ENCODE measurements around the gene PRRT4. TPM values are rescaled to one million over a fixed set of nuclear protein-coding genes. Genes with fewer than 3 reads are reported as not detected.

The PRRT4 gene
- total RNA-seq, 1 donor from 2014 or later = 0.54 TPM

- peak; percentile 46 for TF ChIP-seq CTCF (IDR thresholded peaks at IDR 0.05)
- Mint-ChIP-seq H3K36me3 (ENCODE audit: unreplicated experiment) (peaks cover 6% of the 10 kb centered on the region), H3K9me3 (ENCODE audit: unreplicated experiment) (no peaks in the 10 kb centered on the region), H3K4me1 (ENCODE audit: unreplicated experiment) (peaks cover 24% of the 10 kb centered on the region), H3K27me3 (ENCODE audit: unreplicated experiment) (no peaks in the 10 kb centered on the region), H3K4me3 (ENCODE audit: unreplicated experiment) (peak overlapping the region; percentile 75), H3K27ac (ENCODE audit: unreplicated experiment) (peak overlapping the region; percentile 72)
- no peak for DNase-seq (ENCODE audit: extremely low spot score, unreplicated experiment)
Observed at GRCh38 chr7:128404886-128405470, 43.5 kb upstream of the PRRT4 start.

- Mint-ChIP-seq H3K27me3 (ENCODE audit: unreplicated experiment) (no peaks in the 10 kb centered on the region), H3K27ac (ENCODE audit: unreplicated experiment) (peak overlapping the region; percentile 72), H3K4me3 (ENCODE audit: unreplicated experiment) (peak overlapping the region; percentile 66), H3K4me1 (ENCODE audit: unreplicated experiment) (peaks cover 24% of the 10 kb centered on the region), H3K9me3 (ENCODE audit: unreplicated experiment) (no peaks in the 10 kb centered on the region), H3K36me3 (ENCODE audit: unreplicated experiment) (peaks cover 7% of the 10 kb centered on the region)
- no peak for DNase-seq (ENCODE audit: extremely low spot score, unreplicated experiment)
- TF ChIP-seq CTCF (IDR thresholded peaks at IDR 0.05) = no peak
Observed at GRCh38 chr7:128404143-128404681, 42.7 kb upstream of the PRRT4 start.

- no peak for TF ChIP-seq CTCF (IDR thresholded peaks at IDR 0.05)
- H3K27me3 Mint-ChIP-seq (ENCODE audit: unreplicated experiment) = no peaks in the 10 kb centered on the region
- peaks cover 7% of the 10 kb centered on the region for H3K36me3 Mint-ChIP-seq (ENCODE audit: unreplicated experiment)
- H3K9me3 Mint-ChIP-seq (ENCODE audit: unreplicated experiment) = no peaks in the 10 kb centered on the region
- peak overlapping the region; percentile 66 for H3K4me3 Mint-ChIP-seq (ENCODE audit: unreplicated experiment)
- H3K27ac Mint-ChIP-seq (ENCODE audit: unreplicated experiment) = peak overlapping the region; percentile 72
- DNase-seq (ENCODE audit: extremely low spot score, unreplicated experiment) = no peak
- peaks cover 19% of the 10 kb centered on the region for H3K4me1 Mint-ChIP-seq (ENCODE audit: unreplicated experiment)
Observed at GRCh38 chr7:128403676-128404075, 42.2 kb upstream of the PRRT4 start.

- H3K4me1 Mint-ChIP-seq (ENCODE audit: unreplicated experiment) = peaks cover 16% of the 10 kb centered on the region
- no peak for TF ChIP-seq CTCF (IDR thresholded peaks at IDR 0.05)
- H3K9me3 Mint-ChIP-seq (ENCODE audit: unreplicated experiment) = no peaks in the 10 kb centered on the region
- H3K27me3 Mint-ChIP-seq (ENCODE audit: unreplicated experiment) = no peaks in the 10 kb centered on the region
- no peak overlapping the region for H3K27ac Mint-ChIP-seq (ENCODE audit: unreplicated experiment)
- no peak for DNase-seq (ENCODE audit: extremely low spot score, unreplicated experiment)
- peaks cover 15% of the 10 kb centered on the region for H3K36me3 Mint-ChIP-seq (ENCODE audit: unreplicated experiment)
- no peak overlapping the region for H3K4me3 Mint-ChIP-seq (ENCODE audit: unreplicated experiment)
Observed at GRCh38 chr7:128402356-128402755, 40.9 kb upstream of the PRRT4 start.

GRCh38 chr7:128400566-128400965 lies 39.1 kb upstream of the PRRT4 start:
- no peak for TF ChIP-seq CTCF (IDR thresholded peaks at IDR 0.05)
- Mint-ChIP-seq H3K4me1 (ENCODE audit: unreplicated experiment) (peaks cover 16% of the 10 kb centered on the region), H3K27me3 (ENCODE audit: unreplicated experiment) (no peaks in the 10 kb centered on the region), H3K9me3 (ENCODE audit: unreplicated experiment) (no peaks in the 10 kb centered on the region), H3K36me3 (ENCODE audit: unreplicated experiment) (peaks cover 25% of the 10 kb centered on the region), H3K27ac (ENCODE audit: unreplicated experiment) (no peak overlapping the region), H3K4me3 (ENCODE audit: unreplicated experiment) (no peak overlapping the region)
- DNase-seq (ENCODE audit: extremely low spot score, unreplicated experiment) = no peak
